ENCODE measurements around the gene IL36G.

The IL36G gene

DNA sequence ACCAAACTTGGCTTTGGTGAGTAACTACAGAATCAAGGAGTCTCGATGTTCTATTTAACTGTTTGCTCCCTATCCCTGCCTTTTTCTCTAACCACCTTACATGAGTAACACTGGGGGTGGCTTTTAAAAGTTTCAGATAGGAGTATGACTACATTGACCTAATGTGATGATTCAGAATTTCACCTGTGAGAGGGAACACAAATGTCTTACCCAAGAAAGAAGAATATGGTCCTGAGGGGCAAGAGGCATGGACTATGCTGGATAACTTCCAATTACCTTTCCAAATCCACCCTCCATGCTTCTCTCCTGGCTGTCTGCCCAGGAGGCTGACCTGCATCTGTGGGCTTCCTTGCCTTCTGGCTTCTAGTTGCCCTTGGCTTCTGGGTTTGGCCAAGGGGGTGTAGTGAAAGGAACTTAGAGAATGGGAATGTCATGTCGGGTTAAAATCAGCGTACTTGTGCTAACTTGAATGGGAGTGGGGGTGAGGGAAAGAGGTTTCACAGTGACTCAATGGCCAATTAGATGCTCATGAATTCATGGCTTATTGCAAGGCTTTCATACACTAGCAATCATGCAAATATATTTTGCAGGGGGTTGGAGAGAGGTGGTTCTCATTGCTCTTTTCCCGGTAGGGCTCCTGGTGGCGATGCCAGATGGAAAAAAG lies 5.3 kb upstream of the IL36G start:
- no peak for DNase-seq (ENCODE audit: low read depth in 2 of 3, low spot score in 2 of 3)

DNA sequence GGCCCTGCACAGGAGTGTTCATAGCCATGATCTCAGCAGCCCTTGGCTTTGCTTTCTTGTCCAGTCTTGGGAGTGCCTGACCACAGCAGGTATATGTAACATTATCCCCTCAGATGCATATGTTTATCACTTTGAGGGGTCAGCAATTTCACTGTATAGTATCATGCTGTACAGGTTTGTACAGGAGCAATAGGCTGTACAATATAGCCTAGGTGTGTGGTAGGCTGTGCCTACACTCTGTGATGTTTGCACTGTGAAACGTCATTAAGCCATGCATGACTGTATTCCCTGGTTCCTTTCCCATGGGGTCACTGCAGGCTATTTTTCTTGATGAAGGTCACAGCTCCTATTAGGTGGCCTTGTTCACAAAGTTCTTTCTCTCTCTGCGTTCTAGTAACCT lies 4.7 kb upstream of the IL36G start:
- DNase-seq (ENCODE audit: low read depth in 2 of 3, low spot score in 2 of 3): no peak

DNA sequence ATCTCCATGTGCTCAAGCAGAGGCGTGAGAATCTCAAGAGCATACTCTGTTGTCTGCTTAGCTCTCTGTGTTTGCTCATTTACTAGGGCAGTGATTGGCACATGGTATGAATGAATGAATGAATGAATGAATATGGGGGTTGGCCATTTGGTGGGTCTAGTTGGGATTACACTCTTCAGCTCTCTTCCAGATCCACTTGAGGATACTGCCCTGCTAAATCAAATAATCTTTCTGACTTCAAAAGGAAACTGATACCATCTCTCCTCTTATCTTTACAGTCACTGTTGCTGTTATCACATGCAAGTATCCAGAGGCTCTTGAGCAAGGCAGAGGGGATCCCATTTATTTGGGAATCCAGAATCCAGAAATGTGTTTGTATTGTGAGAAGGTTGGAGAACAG lies 1.9 kb downstream of the IL36G start:
- DNase-seq (ENCODE audit: low read depth in 2 of 3, low spot score in 2 of 3): no peak

DNA sequence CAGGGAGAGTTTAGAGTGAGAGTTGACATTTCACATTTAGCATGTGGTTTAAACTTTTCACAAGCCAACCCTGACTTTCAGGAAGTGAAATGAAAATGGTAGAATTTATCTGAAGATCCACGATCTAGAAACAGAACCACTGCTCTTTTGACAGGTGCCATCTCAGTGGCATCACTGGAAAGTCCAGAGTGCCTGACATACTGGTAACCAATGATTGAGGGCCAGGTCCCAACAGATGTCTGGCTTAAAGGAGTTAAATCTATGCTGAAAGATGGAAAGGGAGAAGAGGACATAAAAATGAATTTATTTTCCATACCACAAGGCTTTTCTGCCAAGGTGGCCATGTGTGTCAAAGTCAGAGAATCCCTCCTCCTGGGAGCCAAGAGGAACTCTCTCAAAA lies 2.7 kb downstream of the IL36G start:
- no peak for DNase-seq (ENCODE audit: low read depth in 2 of 3, low spot score in 2 of 3)

DNA sequence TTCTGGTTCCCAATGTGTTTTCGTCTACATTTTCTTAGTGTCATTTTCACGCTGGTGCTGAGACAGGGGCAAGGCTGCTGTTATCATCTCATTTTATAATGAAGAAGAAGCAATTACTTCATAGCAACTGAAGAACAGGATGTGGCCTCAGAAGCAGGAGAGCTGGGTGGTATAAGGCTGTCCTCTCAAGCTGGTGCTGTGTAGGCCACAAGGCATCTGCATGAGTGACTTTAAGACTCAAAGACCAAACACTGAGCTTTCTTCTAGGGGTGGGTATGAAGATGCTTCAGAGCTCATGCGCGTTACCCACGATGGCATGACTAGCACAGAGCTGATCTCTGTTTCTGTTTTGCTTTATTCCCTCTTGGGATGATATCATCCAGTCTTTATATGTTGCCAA lies 7.3 kb downstream of the IL36G start:
- DNase-seq (ENCODE audit: low read depth in 2 of 3, low spot score in 2 of 3): no peak

DNA sequence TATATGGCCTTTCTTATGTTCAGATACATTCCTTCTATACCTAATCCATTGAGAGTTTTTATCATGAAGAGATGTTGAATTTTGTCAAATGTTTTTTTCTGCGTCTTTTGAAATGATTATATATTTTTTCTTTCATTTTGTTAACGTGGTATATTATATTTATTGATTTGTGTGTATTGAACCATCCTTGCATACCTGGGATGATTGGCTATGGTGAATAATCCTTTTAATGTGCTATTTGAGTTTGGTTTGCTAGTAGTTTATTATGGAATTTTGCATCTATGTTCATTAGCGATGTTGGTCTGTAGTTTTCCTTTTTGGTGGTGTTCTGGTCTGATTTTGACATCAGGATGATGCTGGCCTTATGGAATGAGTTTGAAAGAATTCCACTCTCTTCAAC lies 11.8 kb downstream of the IL36G start:
- DNase-seq (ENCODE audit: low read depth in 2 of 3, low spot score in 2 of 3): no peak

DNA sequence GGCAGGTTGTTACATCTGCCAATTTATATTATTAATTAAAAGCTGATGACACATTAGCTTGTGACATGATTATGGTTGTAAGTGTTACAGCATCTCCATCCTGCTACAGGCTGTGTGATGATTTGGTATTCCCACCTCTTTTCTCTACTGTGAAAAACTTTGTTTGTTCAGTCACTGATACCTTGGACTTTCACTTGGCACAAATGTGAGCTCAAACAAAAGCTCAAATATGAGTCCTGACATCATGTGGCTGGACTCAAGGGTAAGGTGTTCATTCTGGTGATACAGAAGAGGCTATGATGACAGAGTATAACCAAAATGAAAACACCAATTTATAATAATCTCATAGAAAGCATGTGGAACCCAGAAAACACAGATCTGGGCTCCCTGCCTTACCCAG lies 16.0 kb downstream of the IL36G start:
- DNase-seq (ENCODE audit: low read depth in 2 of 3, low spot score in 2 of 3): no peak

DNA sequence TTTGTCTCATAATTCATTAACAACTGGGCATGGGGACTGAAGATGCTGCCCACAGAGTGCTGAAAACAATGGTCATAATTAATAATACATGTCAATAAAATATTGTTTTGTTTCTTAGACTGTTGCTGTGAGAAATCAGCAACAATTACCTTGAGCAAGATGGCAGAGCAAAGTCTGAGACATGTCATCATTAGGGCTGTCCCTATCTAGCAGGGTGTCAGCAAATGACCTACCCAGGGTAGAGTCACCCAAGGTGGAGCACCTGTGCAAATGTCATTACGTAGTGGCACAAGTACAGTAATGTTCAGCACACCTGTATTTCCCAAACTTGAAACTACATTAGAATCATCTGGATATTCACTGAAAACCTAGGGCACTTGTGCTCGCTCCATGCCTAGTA lies 16.8 kb downstream of the IL36G start:
- no peak for DNase-seq (ENCODE audit: low read depth in 2 of 3, low spot score in 2 of 3)

DNA sequence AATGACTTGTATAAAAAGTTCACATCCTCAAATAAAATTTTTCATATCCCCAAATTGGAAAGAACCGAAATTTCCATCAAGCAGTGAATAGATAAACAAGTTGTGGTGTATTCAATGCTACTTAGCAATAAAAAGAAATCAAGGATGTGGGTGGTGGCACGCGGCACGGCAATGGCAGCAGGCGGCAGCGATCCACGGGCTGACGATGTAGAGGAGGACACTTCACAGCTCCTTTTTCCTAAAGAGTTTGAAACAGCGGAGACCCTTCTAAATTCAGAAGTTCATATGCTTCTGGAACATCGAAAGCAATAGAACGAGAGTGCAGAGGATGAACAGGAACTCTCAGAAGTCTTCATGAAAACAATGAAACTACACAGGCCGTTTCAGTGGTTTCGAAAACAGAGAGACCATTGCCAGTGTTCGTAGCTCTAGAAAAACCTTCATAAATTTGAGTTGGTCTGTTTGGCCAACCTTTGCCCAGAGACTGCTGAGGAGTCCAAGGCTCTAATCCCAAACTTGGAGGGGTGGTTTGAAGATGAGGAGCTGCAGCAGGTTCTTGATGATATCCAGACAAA lies 17.6 kb downstream of the IL36G start:
- no peak for DNase-seq (ENCODE audit: low read depth in 2 of 3, low spot score in 2 of 3)

DNA sequence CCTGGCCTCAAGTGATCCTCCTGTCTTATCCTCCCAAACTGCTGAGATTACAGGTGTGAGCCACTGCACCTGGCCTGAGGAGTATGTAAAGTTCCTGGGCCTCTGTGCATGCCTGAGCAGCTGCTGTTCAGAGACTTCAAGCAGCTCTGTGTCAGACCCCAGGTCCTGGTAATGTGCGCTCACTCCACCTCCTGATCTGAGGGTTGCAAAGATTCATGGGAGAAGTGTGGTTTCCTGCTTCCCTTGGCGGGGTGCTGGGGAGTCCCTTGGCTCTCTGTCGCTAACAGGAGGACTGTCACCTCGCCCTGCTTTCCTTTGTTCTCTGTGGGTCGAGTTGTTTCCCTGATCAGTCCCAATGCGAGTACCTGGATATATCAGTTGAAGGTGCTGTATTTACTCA lies 18.8 kb downstream of the IL36G start:
- peak in 2 of 3 experiments; percentile 17 to 27 for DNase-seq (ENCODE audit: low read depth in 2 of 3, low spot score in 2 of 3)

DNA sequence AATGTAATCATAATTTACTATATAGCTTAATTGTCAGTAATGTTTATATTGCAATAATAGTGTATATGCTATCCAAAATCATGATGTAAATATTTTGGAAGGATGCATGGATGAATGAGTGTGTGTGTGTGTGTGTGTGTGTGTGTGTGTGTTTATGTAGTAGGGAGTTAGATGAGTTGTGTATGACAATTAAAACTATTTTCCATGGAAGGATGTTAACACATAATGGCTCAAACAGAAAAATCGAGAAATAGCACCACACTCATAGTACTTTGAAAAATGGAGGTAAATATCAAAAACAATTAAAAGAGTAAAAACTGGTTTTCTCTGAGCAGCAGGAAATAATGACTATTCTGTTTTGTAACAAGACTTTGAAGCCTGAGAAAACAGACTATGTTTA lies 19.3 kb downstream of the IL36G start:
- no peak for DNase-seq (ENCODE audit: low read depth in 2 of 3, low spot score in 2 of 3)

DNA sequence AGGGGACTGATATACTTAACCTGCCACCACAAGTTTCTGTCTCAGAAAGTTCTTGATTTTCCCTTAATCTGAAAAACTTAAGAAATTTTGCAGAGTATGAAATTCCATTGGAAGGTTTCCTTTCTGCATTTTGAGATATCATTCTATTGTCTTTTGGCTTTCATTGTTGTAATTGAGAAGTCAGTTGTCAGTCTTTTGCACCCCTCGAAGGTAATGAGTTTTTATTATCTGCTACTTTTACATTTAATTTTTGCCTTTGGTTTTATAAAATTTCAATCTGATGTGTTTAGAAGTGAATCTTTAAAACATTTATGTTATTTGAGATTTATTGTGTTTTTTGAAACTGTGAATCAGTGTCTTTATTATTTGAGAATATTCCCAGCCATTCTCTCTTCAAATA lies 22.6 kb downstream of the IL36G start:
- DNase-seq (ENCODE audit: low read depth in 2 of 3, low spot score in 2 of 3): no peak

DNA sequence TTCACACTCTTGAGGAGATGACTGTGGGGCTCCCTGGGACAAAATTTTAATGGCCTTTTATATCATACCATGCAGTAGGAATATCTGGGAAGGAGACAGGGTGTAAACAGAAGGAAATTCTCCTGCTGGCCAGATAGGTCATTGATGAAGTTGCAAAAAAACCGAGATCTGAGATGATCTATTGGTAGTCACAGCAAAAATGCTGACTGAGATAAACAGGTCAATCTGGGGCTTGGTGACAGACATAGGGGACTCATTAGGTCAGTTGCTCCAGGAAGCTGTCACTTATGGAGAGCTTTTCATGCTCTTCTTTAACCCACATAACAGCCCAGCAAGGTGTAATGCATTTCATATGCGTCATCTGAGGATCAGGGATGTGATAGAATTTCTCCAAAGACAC lies 24.9 kb downstream of the IL36G start:
- DNase-seq (ENCODE audit: low read depth in 2 of 3, low spot score in 2 of 3): no peak

DNA sequence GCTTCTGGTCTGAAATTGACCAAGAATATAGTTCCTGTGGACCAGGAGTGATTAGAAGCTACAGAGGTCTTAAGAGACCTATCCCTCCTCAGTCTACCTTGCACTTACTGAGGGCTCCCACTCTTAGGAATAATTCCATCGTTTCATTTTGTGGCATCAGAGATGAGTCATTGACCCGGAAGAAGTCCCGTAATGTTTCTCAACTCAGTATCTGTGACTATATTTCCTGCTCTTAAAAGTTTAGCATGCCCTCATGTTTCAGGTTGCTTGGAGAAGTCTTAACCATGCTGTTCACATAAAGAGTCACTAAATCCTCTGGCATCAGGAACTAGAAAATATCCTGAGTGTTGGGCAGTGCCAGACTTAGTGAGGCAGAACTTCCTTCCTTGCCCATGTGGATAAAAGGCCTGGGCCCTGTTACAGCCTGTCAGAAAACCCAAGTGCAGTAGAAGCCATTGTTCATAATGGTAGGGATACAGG lies 27.3 kb downstream of the IL36G start, which contains the start of gene IL36A:
Gene IL36A (plus strand): TSS at position 430 of the 480 bp plus-strand sequence. CDS start 413 bp downstream, outside the sequence.
- DNase-seq (ENCODE audit: low read depth in 2 of 3, low spot score in 2 of 3): no peak

DNA sequence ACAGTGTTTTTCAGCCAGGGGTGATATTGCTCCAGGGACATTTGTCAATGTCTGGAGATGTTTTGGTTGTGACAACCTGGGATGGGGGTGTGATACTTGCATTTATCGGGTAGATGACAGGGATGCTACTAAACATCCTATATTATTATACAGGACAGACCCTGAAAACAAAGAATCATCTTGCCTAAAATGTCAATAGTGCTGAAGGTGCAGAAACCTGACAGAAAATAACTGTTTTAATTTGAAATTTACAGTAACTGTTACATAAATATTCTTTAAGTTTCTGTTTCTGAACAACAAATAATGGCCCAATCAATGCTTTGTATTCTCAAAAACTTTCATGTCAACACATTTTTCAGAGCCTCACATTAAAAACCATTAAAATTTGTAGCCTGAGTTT lies 29.4 kb downstream of the IL36G start:
- no peak for DNase-seq (ENCODE audit: low read depth in 2 of 3, low spot score in 2 of 3)

DNA sequence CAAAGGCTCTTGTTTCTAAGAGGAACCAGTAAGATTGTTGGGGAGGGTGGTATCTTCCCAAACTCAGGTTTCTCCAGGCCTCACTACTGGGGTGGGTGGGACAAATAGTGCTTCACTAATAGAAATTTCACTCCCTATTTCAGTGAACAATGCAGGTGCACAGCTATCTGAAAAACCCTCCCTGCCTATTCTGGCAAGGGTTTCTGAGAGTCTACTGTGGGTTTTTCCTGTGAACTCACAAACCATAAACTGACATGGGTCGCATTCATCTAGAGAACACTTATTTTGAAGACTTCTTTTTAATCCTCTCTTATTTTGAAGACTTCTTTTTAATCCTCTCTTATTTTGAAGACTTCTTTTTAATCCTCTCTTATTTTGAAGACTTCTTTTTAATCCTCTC lies 31.8 kb downstream of the IL36G start:
- no peak for DNase-seq (ENCODE audit: low read depth in 2 of 3, low spot score in 2 of 3)

DNA sequence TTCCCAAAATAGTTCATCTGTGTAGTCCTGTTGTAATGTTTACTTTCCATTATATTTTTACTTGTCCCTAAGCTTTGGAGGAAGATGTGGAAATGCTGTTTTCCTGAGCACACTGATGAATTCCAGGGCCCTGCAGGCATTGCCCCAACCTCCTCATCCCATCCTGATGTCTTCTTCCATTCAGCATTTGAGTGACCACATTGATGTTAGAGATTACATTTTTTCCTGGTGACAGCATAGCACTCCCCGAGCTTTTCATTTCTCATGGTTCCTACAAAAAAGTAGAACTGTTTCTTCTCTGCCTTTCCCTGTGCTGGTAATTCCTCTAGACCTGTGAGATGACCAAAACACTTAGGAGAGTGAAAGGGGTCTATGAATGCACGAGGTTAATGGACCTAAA lies 32.3 kb downstream of the IL36G start:
- no peak for DNase-seq (ENCODE audit: low read depth in 2 of 3, low spot score in 2 of 3)

DNA sequence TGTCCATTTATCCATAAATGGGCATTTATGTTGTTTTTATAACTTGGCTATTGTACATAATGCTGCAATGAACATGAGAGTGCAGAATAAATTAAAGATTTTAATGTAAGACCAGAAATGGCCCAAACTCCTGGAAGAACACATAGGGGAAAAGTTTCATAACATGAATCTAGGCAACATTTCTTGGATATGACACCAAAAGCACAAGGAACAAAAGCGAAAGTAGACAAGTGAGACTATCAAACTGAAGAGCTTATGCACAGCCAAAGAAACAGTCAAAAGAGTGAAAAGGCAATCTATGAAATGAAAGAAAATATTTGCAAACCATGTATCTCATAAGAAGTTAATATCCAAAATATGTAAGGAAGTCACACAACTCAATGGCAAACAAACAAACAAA lies 33.3 kb downstream of the IL36G start:
- DNase-seq (ENCODE audit: low read depth in 2 of 3, low spot score in 2 of 3): no peak

DNA sequence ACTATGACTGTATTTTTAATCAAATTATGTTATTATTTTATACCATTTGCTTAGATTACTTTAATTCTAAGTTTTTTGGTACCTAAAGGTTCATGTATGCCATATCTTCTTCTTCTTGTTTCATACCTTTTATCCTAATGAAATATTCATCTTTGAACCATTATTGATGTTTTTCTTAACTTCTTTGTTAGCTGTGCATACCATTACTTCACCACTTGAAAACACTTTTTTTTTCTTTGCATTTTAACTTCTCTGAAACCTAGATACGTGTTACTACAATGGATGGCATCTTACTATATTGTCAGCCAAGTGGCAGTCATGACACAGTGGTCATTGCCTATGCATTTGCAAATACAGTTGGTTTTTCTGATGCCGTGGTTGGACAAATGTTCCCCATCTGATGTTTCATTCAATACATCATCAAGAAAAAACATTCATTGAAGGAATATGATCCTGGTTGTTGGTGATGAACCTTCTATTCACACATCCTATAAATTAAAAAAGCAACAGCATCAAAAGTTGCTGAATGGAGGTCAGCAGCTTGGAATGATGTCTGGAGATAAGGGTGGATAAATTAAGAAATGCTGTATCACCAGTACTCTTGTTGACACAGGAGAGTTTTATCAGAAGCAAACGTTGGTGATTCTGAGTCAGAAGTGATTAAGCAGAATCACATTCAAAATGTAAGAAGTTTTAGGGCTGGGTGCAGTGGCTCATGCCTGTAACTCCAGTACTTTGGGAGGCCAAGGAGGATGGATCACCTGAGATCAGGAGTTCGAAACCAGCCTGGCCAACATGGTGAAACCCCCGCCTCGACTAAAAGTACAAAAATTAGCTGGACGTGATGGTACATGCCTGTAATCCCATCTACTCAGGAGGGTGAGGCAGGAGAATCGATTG lies 34.9 kb downstream of the IL36G start:
- no peak for DNase-seq (ENCODE audit: low read depth in 2 of 3, low spot score in 2 of 3)

DNA sequence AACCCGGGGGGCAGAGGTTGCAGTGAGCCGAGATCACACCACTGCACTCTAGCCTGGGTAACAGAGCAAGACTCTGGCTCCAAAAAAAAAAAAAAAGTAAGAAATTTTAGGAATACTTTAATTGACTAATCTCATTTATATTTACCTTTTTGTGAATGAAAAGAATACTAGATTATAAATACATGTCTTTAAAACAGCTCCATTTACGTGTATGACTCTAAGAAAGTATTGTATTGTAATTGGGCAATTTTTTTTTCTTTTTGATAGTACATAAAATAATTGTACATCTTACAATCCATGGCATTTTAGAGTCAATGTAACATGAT lies 35.5 kb downstream of the IL36G start:
- DNase-seq (ENCODE audit: low read depth in 2 of 3, low spot score in 2 of 3): no peak

DNA sequence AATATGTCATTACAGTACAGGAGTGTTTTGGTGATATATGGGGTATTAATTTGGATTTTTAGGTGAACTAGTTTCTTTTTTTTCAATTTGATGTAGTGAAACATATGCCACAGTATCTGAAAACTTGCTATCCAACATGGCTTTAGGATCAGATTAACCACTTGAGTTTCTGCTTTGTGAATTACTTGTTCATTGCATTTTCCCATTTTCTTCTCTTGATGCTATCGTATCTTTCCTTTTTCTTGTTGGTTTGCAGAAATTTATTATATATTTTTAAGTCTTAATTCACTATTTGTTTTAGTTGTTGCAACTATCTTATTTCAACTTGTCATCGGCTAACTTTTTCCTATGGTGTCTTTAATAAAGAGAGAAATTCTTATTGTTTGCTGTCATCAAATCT lies 36.3 kb downstream of the IL36G start:
- DNase-seq (ENCODE audit: low read depth in 2 of 3, low spot score in 2 of 3): no peak

DNA sequence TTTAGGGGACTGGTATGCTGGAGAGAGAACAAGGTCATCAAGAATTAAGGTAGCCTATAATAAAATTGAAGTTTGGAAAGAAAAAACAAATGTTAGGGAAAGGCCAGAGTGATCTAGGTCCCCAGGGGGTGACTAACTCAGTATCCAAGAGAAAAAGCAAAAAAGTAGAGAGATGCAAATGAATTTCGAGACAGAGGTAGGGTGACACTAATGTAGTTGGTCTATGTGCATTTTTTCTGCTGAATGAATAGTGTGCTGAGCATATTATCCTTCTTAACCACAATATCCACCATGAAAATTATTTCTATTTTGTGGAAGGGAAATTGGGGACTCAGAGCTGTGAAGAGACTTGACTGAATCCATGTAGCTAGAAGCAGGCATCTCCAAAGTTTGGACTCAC lies 37.2 kb downstream of the IL36G start:
- no peak for DNase-seq (ENCODE audit: low read depth in 2 of 3, low spot score in 2 of 3)

Measured in activated CD8-positive, alpha-beta memory T cell treated with anti-CD3 and anti-CD28 coated beads for 48 hours (primary cell).